WTC11 (cell line): ENCODE data around the gene N4BP2L2. TPM values are rescaled to one million over a fixed set of nuclear protein-coding genes. Genes with fewer than 3 reads are reported as not detected.

Experiments used
- ATAC-seq: fragments of 200-7000 bp; cut with Tn5 transposase; 2 replicates; pipeline ENCODE4 v1.10.0; 2021; ENCODE audit warnings: mild to moderate bottlenecking, moderate library complexity
- CTCF ChIA-PET: fragments of 300-600 bp; sonication (Branson Sonifier 250); formaldehyde crosslinking; loops from one replicate; lab custom pipeline; 2021; ENCODE audit warnings: antibody characterized with exemption; lab: Charles Lee
- POLR2A ChIA-PET: fragments of 350-600 bp; sonication (Branson Sonifier 250); formaldehyde crosslinking; loops from one replicate; lab custom pipeline; 2021; ENCODE audit warnings: antibody characterized with exemption; lab: Charles Lee
- DNase-seq: peaks from one replicate; pipeline ENCODE4 v3.0.0; 2021; ENCODE audit warnings: low spot score
- H3K27ac Mint-ChIP-seq: 2 replicates; pipeline ENCODE4 v1.8.0; 2021; ENCODE audit warnings: mixed read lengths
- H3K27me3 Mint-ChIP-seq: 2 replicates; pipeline ENCODE4 v1.8.0; 2021; ENCODE audit warnings: low read depth, mild to moderate bottlenecking, moderate library complexity, mixed read lengths
- H3K36me3 Mint-ChIP-seq: 2 replicates; pipeline ENCODE4 v1.8.0; 2021; ENCODE audit warnings: mixed read lengths
- H3K4me1 Mint-ChIP-seq: 2 replicates; pipeline ENCODE4 v1.8.0; 2022; ENCODE audit warnings: mixed read lengths
- H3K4me3 Mint-ChIP-seq: 2 replicates; pipeline ENCODE4 v1.8.0; 2021; ENCODE audit warnings: mild to moderate bottlenecking, moderate library complexity, mixed read lengths
- H3K9me3 Mint-ChIP-seq: 2 replicates; pipeline ENCODE4 v1.8.0; 2021; ENCODE audit warnings: mixed read lengths
- ATF1 ChIP-seq: sonication (generic); formaldehyde crosslinking; IDR thresholded peaks from 2 replicates; pipeline ENCODE4 v1.8.1; 2023; ENCODE audit warnings: mild to moderate bottlenecking, moderate library complexity, missing genetic modification reagents
- ELF4 ChIP-seq: sonication (generic); formaldehyde crosslinking; IDR thresholded peaks from 2 replicates; pipeline ENCODE4 v1.8.1; 2022; ENCODE audit warnings: low read depth, mild to moderate bottlenecking, moderate library complexity, missing genetic modification reagents
- ETV6 ChIP-seq: sonication (generic); formaldehyde crosslinking; IDR thresholded peaks from 2 replicates; pipeline ENCODE4 v1.8.1; 2022; ENCODE audit warnings: mild to moderate bottlenecking, missing genetic modification reagents
- FOXK1 ChIP-seq: sonication (generic); formaldehyde crosslinking; IDR thresholded peaks from 2 replicates; pipeline ENCODE4 v1.8.0; 2022; ENCODE audit warnings: mild to moderate bottlenecking, moderate library complexity, missing genetic modification reagents
- GABPB1 ChIP-seq: sonication (generic); formaldehyde crosslinking; IDR thresholded peaks from 2 replicates; pipeline ENCODE4 v1.8.1; 2023; ENCODE audit warnings: mild to moderate bottlenecking, missing genetic modification reagents
- GRHL2 ChIP-seq: fragments of 250-450 bp; sonication (Bioruptor Pico); IDR thresholded peaks from 2 replicates; pipeline ENCODE4 v1.8.0; 2022; ENCODE audit warnings: mild to moderate bottlenecking, moderate library complexity; ENCODE audit not compliant: insufficient replicate concordance, severe bottlenecking
- KAT7 ChIP-seq: sonication (generic); formaldehyde crosslinking; IDR thresholded peaks from 2 replicates; pipeline ENCODE4 v1.8.1; 2023; ENCODE audit warnings: missing genetic modification reagents, mild to moderate bottlenecking, borderline replicate concordance
- NFATC4 ChIP-seq: fragments of 250-450 bp; sonication (Bioruptor Pico); IDR thresholded peaks from 2 replicates; pipeline ENCODE4 v1.9.0; 2021; ENCODE audit warnings: mild to moderate bottlenecking
- NR3C1 ChIP-seq: sonication (generic); formaldehyde crosslinking; conservative IDR thresholded peaks from 2 replicates; pipeline ENCODE4 v1.8.1; 2023; ENCODE audit warnings: low read depth, mild to moderate bottlenecking, missing genetic modification reagents
- SMAD3 ChIP-seq: sonication (generic); formaldehyde crosslinking; IDR thresholded peaks from 2 replicates; pipeline ENCODE4 v1.8.0; 2022; ENCODE audit warnings: missing genetic modification reagents, mild to moderate bottlenecking, borderline replicate concordance
- ZNF416 ChIP-seq: fragments of 250-450 bp; sonication (Bioruptor Pico); IDR thresholded peaks from 2 replicates; pipeline ENCODE4 v1.9.0; 2021; ENCODE audit warnings: mild to moderate bottlenecking, inconsistent platforms
- total RNA-seq: library from RNA; stranded (reverse); gene quantifications from 3 replicates; pipeline ENCODE4 v1.2.3, GENCODE V29; 2021
- TF ChIP-seq, protein P1 (sequence below): fragments of 250-450 bp; sonication (Bioruptor Pico); IDR thresholded peaks from 2 replicates; pipeline ENCODE4 v1.8.0; 2021; ENCODE audit warnings: mild to moderate bottlenecking
- TF ChIP-seq, protein P2 (sequence below): sonication (generic); formaldehyde crosslinking; IDR thresholded peaks from 2 replicates; pipeline ENCODE4 v1.8.1; 2023; ENCODE audit warnings: mild to moderate bottlenecking, missing genetic modification reagents, moderate library complexity
- TF ChIP-seq, protein P3 (sequence below): fragments of 200-600 bp; IDR thresholded peaks from 2 replicates; pipeline ENCODE4 v1.8.0; 2022; ENCODE audit warnings: antibody characterized with exemption
- TF ChIP-seq, protein P4 (sequence below): sonication (generic); formaldehyde crosslinking; IDR thresholded peaks from 2 replicates; pipeline ENCODE4 v1.8.1; 2023; ENCODE audit warnings: mild to moderate bottlenecking, missing genetic modification reagents
- TF ChIP-seq, protein P5 (sequence below): sonication (generic); formaldehyde crosslinking; IDR thresholded peaks from 2 replicates; pipeline ENCODE4 v1.8.1; 2022; ENCODE audit warnings: low read depth, mild to moderate bottlenecking, moderate library complexity, missing genetic modification reagents, borderline replicate concordance
- TF ChIP-seq, protein P6 (sequence below): sonication (generic); formaldehyde crosslinking; IDR thresholded peaks from 2 replicates; pipeline ENCODE4 v1.8.0; 2022; ENCODE audit warnings: mild to moderate bottlenecking, missing genetic modification reagents
- TF ChIP-seq, protein P7 (sequence below): fragments of 250-450 bp; sonication (Bioruptor Pico); conservative IDR thresholded peaks from 2 replicates; pipeline ENCODE4 v1.9.0; 2021; ENCODE audit warnings: mild to moderate bottlenecking
- TF ChIP-seq, protein P8 (sequence below): sonication (generic); formaldehyde crosslinking; IDR thresholded peaks from 2 replicates; pipeline ENCODE4 v1.8.0; 2023; ENCODE audit warnings: missing genetic modification reagents, mild to moderate bottlenecking, borderline replicate concordance
- TF ChIP-seq, protein P9 (sequence below): sonication (generic); formaldehyde crosslinking; IDR thresholded peaks from 2 replicates; pipeline ENCODE4 v1.8.0; 2022; ENCODE audit warnings: mild to moderate bottlenecking, missing genetic modification reagents

The N4BP2L2 gene
- total RNA-seq, 1 experiment from 2014 or later: 68.9 TPM

DNA sequence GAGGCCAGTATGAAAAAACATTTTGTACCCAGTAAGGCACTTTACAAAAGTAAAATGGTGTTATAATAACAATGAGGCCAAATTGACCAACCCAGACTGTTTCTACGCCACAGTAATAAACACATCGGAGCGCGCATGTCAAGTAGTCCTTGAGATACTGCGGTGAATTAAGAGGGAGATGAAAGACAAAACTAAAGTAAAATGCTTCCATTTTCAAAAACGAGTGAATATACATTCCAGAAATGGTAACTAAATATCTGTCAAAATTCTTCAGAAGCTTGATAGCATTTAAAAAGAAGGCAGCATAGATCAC, 129.6 kb downstream of the N4BP2L2 start:
- H3K27me3 Mint-ChIP-seq: peaks cover 7% of the 10 kb centered on the region
- H3K36me3 Mint-ChIP-seq: no peaks in the 10 kb centered on the region
- CTCF ChIA-PET: interaction anchor here (0.9 to 1.7 kb wide), 4 partner anchors 15 to 241 kb away, joined by 3 to 6 read pairs (median 4); no protein-coding TSS in a partner anchor
- 0 out of 2 replicates have a peak overlapping the region, but pooled peaks have one; percentile 28 for H3K27ac Mint-ChIP-seq
- peak overlapping the region; percentile 82 for H3K4me3 Mint-ChIP-seq
- peaks cover 24% of the 10 kb centered on the region for H3K4me1 Mint-ChIP-seq
- DNase-seq: no peak
- TF ChIP-seq GABPB1 (CRISPR knock-in tag) (no peak), ETV6 (CRISPR knock-in tag) (no peak), NFATC4 (no peak), ATF1 (CRISPR knock-in tag) (no peak), SMAD3 (CRISPR knock-in tag) (no peak), KAT7 (CRISPR knock-in tag) (no peak), ZNF416 (CRISPR knock-in tag) (no peak), ELF4 (CRISPR knock-in tag) (no peak), FOXK1 (CRISPR knock-in tag) (no peak), GRHL2 (CRISPR knock-in tag) (no peak), NR3C1 (CRISPR knock-in tag) (no peak)
- TF ChIP-seq, protein P1, sequence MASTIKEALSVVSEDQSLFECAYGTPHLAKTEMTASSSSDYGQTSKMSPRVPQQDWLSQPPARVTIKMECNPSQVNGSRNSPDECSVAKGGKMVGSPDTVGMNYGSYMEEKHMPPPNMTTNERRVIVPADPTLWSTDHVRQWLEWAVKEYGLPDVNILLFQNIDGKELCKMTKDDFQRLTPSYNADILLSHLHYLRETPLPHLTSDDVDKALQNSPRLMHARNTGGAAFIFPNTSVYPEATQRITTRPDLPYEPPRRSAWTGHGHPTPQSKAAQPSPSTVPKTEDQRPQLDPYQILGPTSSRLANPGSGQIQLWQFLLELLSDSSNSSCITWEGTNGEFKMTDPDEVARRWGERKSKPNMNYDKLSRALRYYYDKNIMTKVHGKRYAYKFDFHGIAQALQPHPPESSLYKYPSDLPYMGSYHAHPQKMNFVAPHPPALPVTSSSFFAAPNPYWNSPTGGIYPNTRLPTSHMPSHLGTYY (CRISPR knock-in tag): no peak
- TF ChIP-seq, protein P2, sequence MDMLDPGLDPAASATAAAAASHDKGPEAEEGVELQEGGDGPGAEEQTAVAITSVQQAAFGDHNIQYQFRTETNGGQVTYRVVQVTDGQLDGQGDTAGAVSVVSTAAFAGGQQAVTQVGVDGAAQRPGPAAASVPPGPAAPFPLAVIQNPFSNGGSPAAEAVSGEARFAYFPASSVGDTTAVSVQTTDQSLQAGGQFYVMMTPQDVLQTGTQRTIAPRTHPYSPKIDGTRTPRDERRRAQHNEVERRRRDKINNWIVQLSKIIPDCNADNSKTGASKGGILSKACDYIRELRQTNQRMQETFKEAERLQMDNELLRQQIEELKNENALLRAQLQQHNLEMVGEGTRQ: no peak
- TF ChIP-seq, protein P3, sequence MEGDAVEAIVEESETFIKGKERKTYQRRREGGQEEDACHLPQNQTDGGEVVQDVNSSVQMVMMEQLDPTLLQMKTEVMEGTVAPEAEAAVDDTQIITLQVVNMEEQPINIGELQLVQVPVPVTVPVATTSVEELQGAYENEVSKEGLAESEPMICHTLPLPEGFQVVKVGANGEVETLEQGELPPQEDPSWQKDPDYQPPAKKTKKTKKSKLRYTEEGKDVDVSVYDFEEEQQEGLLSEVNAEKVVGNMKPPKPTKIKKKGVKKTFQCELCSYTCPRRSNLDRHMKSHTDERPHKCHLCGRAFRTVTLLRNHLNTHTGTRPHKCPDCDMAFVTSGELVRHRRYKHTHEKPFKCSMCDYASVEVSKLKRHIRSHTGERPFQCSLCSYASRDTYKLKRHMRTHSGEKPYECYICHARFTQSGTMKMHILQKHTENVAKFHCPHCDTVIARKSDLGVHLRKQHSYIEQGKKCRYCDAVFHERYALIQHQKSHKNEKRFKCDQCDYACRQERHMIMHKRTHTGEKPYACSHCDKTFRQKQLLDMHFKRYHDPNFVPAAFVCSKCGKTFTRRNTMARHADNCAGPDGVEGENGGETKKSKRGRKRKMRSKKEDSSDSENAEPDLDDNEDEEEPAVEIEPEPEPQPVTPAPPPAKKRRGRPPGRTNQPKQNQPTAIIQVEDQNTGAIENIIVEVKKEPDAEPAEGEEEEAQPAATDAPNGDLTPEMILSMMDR: no peak
- TF ChIP-seq, protein P4, sequence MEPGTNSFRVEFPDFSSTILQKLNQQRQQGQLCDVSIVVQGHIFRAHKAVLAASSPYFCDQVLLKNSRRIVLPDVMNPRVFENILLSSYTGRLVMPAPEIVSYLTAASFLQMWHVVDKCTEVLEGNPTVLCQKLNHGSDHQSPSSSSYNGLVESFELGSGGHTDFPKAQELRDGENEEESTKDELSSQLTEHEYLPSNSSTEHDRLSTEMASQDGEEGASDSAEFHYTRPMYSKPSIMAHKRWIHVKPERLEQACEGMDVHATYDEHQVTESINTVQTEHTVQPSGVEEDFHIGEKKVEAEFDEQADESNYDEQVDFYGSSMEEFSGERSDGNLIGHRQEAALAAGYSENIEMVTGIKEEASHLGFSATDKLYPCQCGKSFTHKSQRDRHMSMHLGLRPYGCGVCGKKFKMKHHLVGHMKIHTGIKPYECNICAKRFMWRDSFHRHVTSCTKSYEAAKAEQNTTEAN (CRISPR knock-in tag): no peak
- TF ChIP-seq, protein P5, sequence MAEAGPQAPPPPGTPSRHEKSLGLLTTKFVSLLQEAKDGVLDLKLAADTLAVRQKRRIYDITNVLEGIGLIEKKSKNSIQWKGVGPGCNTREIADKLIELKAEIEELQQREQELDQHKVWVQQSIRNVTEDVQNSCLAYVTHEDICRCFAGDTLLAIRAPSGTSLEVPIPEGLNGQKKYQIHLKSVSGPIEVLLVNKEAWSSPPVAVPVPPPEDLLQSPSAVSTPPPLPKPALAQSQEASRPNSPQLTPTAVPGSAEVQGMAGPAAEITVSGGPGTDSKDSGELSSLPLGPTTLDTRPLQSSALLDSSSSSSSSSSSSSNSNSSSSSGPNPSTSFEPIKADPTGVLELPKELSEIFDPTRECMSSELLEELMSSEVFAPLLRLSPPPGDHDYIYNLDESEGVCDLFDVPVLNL (CRISPR knock-in tag): no peak
- TF ChIP-seq, protein P6, sequence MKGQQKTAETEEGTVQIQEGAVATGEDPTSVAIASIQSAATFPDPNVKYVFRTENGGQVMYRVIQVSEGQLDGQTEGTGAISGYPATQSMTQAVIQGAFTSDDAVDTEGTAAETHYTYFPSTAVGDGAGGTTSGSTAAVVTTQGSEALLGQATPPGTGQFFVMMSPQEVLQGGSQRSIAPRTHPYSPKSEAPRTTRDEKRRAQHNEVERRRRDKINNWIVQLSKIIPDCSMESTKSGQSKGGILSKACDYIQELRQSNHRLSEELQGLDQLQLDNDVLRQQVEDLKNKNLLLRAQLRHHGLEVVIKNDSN (CRISPR knock-in tag): no peak
- TF ChIP-seq, protein P7, sequence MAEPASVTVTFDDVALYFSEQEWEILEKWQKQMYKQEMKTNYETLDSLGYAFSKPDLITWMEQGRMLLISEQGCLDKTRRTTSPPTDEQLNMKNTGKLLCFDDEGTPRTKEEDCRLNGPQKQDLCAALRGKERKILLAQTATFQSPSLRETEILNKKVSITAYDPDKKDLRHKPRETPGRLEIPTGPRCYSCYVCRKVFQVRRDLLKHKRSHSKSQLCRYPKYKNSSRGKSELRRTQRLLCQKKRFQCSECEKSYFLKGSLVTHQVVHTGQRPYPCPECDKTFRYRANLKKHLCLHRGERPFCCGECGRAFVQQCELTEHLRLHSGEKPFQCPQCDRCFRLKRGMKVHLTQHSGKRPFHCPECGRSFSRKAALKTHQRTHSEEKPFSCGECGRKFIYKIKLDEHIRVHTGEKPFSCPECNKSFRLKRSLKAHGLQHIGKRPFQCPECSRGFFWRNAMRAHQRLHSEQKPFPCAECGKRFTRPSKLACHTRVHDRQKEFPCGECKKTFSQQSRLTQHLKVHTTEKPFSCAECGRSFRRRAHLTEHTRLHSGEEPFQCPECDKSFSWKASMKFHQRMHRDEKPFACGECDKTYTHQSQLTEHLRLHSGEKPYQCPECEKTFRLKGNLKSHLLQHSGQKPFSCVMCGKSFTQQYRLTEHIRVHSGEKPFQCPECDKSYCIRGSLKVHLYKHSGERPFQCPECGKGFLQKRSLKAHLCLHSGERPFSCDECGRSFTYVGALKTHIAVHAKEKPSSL (CRISPR knock-in tag): no peak
- TF ChIP-seq, protein P8, sequence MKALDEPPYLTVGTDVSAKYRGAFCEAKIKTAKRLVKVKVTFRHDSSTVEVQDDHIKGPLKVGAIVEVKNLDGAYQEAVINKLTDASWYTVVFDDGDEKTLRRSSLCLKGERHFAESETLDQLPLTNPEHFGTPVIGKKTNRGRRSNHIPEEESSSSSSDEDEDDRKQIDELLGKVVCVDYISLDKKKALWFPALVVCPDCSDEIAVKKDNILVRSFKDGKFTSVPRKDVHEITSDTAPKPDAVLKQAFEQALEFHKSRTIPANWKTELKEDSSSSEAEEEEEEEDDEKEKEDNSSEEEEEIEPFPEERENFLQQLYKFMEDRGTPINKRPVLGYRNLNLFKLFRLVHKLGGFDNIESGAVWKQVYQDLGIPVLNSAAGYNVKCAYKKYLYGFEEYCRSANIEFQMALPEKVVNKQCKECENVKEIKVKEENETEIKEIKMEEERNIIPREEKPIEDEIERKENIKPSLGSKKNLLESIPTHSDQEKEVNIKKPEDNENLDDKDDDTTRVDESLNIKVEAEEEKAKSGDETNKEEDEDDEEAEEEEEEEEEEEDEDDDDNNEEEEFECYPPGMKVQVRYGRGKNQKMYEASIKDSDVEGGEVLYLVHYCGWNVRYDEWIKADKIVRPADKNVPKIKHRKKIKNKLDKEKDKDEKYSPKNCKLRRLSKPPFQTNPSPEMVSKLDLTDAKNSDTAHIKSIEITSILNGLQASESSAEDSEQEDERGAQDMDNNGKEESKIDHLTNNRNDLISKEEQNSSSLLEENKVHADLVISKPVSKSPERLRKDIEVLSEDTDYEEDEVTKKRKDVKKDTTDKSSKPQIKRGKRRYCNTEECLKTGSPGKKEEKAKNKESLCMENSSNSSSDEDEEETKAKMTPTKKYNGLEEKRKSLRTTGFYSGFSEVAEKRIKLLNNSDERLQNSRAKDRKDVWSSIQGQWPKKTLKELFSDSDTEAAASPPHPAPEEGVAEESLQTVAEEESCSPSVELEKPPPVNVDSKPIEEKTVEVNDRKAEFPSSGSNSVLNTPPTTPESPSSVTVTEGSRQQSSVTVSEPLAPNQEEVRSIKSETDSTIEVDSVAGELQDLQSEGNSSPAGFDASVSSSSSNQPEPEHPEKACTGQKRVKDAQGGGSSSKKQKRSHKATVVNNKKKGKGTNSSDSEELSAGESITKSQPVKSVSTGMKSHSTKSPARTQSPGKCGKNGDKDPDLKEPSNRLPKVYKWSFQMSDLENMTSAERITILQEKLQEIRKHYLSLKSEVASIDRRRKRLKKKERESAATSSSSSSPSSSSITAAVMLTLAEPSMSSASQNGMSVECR (CRISPR knock-in tag): no peak
- TF ChIP-seq, protein P9, sequence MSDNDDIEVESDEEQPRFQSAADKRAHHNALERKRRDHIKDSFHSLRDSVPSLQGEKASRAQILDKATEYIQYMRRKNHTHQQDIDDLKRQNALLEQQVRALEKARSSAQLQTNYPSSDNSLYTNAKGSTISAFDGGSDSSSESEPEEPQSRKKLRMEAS (CRISPR knock-in tag): no peak
- TF ChIP-seq, all 79 proteins: peak for 0
- POLR2A ChIA-PET: interaction anchor here (0.9 to 1.8 kb wide), 3 partner anchors 19 to 130 kb away, joined by 3 to 9 read pairs (median 6); partner anchors contain the start of genes BRCA2, N4BP2L1, N4BP2L2 and ZAR1L
- no peaks in the 10 kb centered on the region for H3K9me3 Mint-ChIP-seq
- no peak for ATAC-seq
